Muscle of arm (tissue), 12 donors: ENCODE measurements around the gene GAMT. TPM values are rescaled to one million over a fixed set of nuclear protein-coding genes. Genes with fewer than 3 reads are reported as not detected.

Experiments used
- DNase-seq: peaks from one replicate; pipeline ENCODE4 v3.0.0-alpha.2; 2013
- polyA plus RNA-seq, 12 donors: library from polyadenylated mRNA; unstranded; fragments of 120-200 nt; gene quantifications; one replicate each; pipeline ENCODE4 v1.2.1, GENCODE V29; 2013; ENCODE audit not compliant: insufficient read length in 12 of 12

GAMT gene
- polyA plus RNA-seq, 12 donors, result 83.4 to 279 (median 178) TPM; not detected in 1

- no peak for DNase-seq
Measured at GRCh38 chr19:1369214-1369805, 32.0 kb downstream of the GAMT start.

- no peak for DNase-seq
Measured at GRCh38 chr19:1366899-1367870, 34.2 kb downstream of the GAMT start.

GRCh38 chr19:1366296-1366695 is 35.0 kb downstream of the GAMT start:
- no peak for DNase-seq

- no peak for DNase-seq
Measured at GRCh38 chr19:1365319-1366269, 35.7 kb downstream of the GAMT start.

- DNase-seq, result no peak
Measured at GRCh38 chr19:1364070-1364704, 37.2 kb downstream of the GAMT start.

- no peak for DNase-seq
Measured at GRCh38 chr19:1363599-1363998, 37.7 kb downstream of the GAMT start.

- no peak for DNase-seq
Measured at GRCh38 chr19:1362387-1363257, 38.7 kb downstream of the GAMT start.

- DNase-seq, result no peak
Measured at GRCh38 chr19:1361601-1362386, 39.5 kb downstream of the GAMT start.

GRCh38 chr19:1360818-1361461 is 40.4 kb downstream of the GAMT start:
- peak; percentile 78 for DNase-seq

- no peak for DNase-seq
Measured at GRCh38 chr19:1360126-1360817, 41.1 kb downstream of the GAMT start.

GRCh38 chr19:1357531-1358109 is 43.7 kb downstream of the GAMT start:
- DNase-seq, result no peak

- DNase-seq, result no peak
Measured at GRCh38 chr19:1356508-1356865, 44.9 kb downstream of the GAMT start.

GRCh38 chr19:1355568-1356507 is 45.5 kb downstream of the GAMT start:
- peak; percentile 45 for DNase-seq

GRCh38 chr19:1354970-1355567 is 46.3 kb downstream of the GAMT start:
- no peak for DNase-seq

GRCh38 chr19:1353144-1353543 is 48.2 kb downstream of the GAMT start:
- DNase-seq, result no peak

GRCh38 chr19:1351381-1351851 is 49.9 kb downstream of the GAMT start:
- DNase-seq, result no peak
